Measurements from ENCODE around the gene SLC22A5.

GRCh38 chr5:132325691-132326090 lies 43.8 kb upstream of the SLC22A5 start:
- no peak for TF ChIP-seq POLR2A (IDR thresholded peaks at IDR 0.05)
- TF ChIP-seq CTCF (IDR thresholded peaks at IDR 0.05): no peak

All from breast epithelium (tissue), 3 donors.